Eye (tissue), 1 donor: Measurements from ENCODE around the gene CAMK2D.
A peak's percentile ranks its signal among the peaks of the same experiment; 100 is the strongest.

Source experiments
- DNase-seq: peaks from one replicate; pipeline ENCODE4 v3.0.0-alpha.2; 2015

Gene CAMK2D

DNA sequence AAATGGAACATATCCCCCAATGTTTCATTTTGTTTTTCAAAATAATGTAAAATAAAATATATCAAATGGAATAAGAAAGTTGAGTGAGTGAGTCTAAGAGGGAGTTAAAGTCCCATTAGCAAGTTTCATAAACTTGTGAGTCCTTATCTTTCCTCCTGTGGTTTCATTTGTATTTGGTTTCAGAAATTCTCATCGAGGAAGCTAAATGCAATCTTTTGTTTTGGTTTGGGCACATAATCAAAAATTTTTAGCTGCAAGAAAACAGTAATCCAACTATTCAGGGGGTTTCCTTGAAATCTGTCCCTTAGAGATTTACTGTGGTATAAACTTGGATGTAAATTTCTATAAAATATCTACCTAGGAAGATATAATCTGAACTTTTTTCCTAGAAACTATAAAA, 124.2 kb downstream of the CAMK2D start:
- no peak for DNase-seq

DNA sequence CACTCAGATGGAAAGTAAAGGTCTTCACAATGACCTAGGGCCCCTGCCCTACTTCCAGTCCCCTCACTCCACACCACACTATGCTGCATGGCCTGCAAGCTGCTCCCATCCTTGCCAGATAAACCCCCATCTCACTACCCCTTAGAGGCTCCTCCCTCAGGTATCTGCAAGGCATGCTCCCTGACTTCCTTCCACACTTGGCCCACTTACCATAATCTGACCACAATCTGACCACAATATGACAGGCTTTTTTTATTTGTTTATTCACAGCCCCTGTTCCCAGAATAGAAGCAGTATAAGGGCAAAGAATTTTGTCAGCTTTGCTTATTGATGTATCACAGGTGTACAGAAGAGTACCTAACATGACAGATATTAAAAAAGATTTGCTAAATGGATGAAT, 124.7 kb downstream of the CAMK2D start:
- DNase-seq, result no peak

DNA sequence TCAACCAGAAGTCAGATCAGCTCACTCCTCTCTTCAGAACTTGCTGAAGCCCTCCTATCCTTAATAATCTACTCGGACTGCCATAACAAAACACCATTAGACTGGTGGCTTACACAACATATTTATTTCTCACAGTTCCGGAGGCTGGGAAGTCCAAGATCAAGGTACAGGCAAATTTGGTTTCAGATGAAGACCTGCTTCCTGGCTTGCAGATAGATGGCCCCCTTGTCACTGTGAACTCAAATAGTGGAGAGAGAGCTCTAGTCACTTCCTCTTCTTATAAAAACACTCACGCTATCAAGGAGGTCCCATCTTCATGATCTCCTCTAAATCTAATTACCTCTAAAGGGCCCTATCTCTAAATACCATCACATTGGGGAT, 125.1 kb downstream of the CAMK2D start:
- no peak for DNase-seq

DNA sequence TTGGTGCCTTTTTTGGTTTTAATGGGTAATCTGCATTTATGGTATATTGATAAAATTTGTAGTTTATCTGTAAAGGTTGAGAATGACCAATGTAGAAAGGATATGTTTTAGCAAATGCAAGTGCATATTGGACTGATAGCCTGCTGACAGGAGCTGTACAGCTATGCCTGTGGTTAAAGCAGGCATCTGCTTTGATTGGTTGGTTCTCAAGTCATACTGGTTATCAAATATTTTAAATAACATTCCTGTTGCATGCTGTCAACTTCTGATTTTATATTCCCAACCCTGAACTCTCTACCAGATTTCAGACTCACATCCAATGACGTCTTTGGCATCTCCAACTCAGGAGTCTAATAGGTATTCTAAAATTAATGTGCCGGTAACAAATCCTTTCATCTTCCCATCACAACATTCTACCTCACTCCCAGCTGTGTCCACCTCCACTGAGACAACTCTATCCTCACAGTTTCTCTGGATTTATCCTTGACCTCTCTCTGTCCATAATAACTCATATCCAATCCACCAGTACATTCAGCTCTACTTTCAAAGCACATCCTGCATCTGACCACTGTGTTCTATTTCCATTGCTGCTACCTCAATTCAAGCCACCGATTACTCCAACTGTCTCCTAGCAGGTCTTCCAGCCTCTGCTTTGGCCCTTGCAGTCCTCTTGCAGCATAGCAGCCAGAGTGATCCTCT, 125.7 kb downstream of the CAMK2D start:
- DNase-seq, result no peak

DNA sequence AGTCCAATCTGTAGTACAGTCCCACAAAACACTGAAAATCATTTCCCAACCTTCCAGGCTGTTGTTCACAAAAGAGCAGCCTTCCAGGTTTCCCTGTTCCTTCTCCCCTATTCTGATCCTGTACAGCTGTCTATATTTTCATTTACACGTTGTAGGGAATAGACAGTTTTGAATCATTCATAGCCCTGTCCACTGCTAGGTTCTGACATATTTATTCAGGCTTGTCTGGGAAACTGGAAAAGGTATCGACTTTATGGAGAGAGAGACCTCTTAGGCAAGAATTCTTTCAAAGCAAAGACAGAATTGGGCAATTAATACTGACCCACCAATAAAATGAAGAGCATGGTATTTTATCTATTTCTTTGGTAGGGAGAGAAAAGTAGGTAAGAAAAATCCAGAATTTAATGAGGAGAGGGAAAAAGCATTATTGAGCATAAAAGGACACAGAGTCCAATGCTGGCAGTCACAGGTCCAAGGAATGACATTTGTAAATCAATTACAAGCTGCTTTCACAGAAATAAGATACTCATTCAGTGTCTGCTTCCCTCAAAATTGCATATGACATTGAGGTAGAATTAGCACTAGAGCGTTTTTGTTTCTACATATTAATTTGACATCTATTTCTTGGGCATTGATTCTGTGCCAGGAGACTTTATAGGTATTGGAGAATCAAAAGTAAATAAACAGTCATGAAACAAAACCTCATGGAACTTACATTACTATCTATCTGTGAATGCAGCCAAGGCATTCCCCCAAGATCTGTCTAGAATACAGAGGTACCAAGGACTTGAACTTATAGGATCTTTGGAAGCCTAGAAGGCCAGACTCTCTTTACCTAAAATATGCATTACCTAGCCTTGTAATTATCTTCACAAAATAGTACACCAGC, 127.2 kb downstream of the CAMK2D start:
- no peak for DNase-seq

DNA sequence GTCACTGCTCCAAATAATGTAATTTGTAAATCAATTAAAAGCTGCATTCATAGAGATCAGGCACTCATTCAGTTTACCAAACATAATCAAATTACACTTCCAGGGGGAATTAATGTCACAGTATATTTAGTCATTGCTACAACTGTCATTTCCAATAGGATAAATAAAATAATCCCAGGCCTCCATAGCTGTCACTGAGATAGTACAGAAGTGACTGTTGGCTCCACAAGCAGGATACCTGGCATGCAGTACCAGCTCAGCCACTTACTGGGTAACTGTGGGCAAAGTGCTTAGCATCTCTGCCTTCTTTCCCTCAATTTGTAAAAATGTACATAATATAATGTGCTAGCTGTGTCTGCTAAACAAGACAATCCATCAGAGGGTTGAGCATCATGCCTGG, 128.1 kb downstream of the CAMK2D start:
- peak; percentile 36 for DNase-seq

DNA sequence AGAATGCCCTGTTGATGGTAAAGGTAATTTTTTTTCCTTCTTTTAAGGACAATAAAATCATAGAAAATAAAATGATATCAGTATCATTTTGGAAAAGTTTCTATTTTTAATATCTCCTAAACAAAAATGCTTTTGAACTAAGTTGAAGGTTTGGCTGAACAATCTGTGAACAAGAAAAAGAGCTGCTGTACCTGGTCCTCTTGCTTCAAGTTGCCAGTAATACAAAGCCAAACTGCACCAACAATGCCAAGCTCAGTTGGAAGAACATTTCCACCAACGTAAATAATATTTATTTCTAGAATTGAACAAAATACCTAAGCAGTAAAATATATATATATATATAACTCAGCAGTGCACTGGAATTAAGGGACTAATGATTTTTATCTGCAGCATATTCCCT, 132.8 kb downstream of the CAMK2D start:
- DNase-seq, result no peak

DNA sequence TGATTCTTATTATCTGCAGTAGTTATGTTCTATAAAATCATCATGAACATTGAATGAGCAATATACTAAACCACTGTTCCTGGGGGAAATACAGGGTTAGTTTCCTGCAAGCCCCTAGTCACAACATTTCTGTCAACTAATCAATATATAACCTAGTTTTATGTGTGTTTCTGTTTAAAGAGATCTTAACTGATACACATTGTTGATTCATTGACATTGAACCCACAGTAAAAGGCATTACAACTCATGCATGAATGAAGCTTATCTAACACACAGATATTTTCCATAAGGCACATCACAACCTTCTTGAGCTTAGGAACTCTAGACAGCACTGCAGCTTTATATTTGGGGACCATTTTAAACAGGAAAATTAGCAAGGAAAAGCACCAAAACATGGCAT, 134.2 kb downstream of the CAMK2D start:
- DNase-seq, result peak; percentile 44

DNA sequence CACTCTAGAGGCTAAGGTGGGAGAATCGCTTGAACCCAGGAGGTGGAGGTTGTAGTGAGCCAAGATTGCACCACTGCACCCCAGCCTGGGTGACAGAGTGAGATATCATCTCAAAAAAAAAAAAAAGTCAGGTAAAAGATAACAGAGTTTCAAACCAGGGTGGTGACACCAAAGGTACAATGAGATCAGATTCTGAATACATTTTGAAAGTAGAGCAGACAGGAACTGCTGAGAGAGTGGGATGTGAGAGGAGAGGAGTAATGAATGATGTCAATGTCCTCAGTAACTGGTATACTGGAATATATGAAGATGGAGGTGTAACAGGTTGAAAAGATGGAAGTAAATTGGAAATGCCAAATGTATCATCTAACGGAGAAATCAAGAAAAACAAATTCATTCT, 135.6 kb downstream of the CAMK2D start:
- DNase-seq, result no peak

DNA sequence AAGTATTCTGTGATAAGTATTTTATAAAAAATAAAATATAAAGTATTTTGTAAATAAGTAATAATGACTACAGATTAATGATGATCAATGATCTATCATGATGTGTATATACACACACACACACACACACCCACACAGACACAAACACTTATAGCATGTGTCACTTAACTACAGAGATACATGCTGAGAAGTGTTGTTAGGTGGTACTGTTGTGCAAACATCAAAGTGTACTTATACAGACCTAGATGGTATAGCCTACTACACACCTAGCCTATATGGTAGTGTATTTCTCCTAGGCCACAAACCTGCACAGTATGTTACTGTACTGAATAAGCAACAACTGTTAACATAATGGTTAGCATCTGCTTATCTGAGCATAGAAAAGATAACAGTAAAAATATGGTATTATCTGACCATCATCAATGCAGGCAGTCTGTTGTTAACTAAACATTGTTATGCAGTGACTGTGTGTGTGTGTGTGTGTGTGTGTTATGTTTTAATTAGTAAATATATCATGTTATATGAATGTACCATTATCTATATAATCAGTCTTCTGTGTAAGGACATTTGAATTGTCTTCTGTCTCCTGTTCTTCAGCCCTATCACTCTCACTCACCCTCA, 138.2 kb downstream of the CAMK2D start:
- no peak for DNase-seq

DNA sequence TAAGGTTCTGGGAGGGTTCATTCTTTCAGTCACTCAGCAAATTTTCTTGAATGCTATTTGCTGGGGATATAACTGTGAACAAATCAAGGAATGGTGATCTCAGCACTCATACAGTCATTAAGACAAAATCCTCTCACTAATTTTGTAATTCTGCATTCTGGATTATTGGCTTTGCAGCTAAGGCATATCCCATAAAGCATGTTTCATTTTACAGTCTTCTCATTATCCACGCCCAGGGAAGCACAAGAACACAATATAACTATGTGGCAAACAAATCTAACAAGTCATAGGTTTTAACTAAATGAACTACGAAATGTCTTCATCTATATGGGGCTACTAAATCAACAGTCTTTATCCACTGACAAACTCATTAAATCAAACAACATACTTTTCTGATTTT, 139.9 kb downstream of the CAMK2D start:
- no peak for DNase-seq

DNA sequence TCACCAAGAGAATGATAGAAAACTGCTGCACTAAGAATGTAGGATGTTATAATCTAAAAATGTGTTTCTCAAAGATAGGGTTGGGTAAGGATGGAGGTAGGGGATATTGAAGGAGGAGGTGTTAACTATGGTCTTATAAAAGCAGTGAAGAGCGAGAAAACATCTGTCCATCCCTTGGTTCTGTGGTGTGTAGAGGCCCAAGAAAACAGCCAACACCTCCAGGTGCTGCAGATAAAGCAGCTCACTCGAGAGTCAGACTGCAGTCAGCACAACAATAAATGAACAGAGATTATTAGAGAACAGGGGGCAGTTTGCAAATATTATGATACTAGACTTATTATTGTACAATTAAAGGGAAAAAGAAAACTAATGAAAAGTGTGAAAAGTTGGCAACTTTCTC, 141.5 kb downstream of the CAMK2D start:
- no peak for DNase-seq

DNA sequence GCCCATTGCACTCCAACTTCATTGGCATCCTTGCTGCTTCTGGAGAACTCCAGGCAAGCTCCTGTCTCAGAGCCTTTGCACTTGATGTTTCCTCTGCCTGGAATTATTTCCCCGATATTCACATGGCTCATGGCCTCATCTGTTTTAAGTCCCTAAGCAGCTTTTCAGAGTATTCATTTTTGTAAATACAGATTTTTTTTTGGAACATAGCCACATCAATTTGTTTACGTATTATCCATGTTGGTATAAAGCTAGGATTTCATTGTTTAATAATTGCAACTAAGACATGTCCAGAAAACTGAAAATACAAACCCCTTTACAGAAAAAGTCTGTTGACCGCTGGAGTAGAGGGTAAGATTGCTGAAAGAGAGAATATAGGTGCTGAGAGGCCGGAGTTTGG, 142.0 kb downstream of the CAMK2D start:
- DNase-seq, result no peak

DNA sequence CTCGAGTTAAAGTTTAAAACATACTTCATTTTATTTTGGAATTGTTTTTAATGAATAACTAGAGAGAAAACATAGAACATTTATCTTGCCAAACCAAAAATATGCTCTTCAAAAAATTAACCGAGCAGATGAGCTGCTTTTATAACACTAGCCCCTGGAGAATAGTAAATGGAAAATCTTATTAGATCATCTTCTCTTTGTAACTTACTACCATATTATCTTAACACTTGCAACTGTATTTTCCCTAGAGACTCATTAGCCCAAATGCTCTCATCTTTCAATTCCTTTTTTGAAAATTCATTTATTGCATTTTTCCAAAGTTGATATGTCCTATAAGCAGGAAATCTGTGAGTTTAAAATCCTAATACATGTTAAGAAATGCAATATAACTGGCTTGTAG, 143.3 kb downstream of the CAMK2D start:
- DNase-seq, result no peak

DNA sequence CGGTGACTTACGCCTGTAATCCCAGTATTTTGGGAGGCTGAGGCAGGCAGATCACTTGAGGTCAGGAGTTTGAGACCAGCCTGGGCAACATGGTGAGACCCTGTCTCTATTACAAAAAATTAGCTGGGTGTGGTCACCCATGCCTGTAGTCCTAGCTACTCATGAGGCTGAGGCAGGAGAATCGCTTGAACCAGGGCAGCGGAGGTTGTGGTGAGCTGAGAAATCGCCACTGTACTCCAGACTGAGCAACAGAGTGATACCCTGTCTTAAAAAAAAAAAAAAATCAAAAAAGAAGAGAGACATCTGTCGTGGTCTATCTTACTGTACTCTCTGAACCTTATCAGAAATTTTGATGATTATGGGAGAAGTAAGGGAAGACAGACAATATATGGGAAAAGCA, 144.3 kb downstream of the CAMK2D start:
- DNase-seq, result no peak

DNA sequence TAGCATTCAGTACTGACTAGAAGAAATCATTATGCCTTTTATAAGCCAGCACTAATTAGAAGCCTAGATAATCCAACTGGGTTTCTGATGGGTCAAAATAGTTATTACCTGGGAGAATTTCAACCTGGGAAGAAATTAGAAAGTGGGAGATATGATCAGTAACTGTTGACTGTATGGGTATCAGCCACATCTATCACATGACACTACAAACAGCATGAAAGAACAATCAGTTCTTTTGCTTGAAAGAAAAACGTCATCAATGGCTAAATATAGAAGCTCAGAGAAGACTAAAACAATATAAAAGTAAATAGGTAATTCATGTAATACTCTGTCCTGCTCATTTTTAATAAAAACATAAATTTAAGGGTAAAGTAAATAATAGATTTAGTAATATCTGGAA, 145.1 kb downstream of the CAMK2D start:
- no peak for DNase-seq

DNA sequence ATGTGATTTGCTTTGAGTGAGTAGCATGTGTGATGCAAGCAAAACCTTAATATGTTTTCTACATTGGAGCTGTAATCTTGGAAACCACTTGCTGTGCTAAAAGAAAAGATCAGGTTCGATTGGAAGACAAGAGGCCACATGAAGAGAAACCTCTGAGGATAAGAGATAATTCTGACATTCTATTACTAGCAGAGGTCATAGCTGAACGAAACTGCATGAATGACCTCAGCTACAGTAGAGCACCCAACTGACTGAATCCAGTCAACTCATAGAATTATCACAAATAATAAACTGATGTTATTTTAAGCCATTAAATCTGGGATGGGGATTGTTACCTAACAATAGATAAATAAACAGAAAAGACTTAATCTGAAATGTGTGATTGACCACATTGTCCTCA, 147.1 kb downstream of the CAMK2D start:
- no peak for DNase-seq

DNA sequence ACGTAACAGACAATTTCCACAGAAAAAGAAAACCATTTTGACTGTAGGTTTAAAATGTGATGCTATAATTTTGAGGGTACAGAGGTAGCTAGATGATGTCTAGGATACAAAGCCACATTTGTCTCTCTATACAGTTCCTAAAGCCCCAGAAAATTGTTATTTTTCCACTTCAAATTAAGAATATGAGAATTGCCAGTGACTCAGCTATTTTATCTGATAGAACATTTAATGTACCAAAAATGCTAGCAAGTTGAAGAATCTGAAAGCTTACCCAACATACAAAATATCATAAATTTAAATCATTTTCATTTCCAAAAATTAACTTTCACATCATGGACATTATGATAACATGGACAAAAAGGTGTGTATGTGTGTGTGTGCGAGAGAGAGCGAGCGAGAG, 148.0 kb downstream of the CAMK2D start:
- no peak for DNase-seq

DNA sequence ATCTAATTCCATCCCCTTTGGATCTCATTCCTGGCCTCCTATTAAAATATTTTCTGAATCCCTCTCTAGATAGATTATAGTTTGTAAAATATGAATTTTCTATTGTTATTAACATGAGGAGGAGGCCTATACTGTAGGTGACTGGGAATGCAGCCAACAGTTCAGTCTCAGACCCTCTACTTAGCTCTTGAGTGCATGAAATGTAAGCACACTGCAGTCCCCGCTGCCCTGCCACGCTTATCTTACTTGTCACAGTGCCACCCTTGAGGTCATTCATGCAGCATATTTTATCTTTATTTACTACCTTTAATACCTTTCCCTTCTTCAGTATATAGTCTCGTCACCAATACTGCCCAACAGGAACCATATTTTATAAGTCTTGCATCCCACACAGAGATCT, 151.0 kb downstream of the CAMK2D start:
- no peak for DNase-seq

DNA sequence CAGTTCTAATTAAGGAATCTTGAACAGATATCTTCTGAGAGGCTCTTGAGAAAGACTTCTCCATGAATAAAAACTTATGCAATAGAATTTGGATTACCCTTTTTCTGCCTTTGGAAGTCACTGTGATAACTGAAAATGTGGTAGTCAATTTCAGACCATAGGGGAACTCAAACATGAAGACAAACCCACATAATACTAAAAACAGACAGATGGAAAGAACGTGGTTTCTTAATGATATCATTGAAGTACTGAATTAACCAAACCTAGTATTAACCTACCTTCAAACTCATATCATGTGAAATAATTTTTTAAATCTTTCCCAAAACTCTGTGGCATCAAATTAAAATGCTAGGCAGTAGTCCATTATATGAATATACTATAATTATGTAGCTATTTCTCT, 153.5 kb downstream of the CAMK2D start:
- DNase-seq, result no peak

DNA sequence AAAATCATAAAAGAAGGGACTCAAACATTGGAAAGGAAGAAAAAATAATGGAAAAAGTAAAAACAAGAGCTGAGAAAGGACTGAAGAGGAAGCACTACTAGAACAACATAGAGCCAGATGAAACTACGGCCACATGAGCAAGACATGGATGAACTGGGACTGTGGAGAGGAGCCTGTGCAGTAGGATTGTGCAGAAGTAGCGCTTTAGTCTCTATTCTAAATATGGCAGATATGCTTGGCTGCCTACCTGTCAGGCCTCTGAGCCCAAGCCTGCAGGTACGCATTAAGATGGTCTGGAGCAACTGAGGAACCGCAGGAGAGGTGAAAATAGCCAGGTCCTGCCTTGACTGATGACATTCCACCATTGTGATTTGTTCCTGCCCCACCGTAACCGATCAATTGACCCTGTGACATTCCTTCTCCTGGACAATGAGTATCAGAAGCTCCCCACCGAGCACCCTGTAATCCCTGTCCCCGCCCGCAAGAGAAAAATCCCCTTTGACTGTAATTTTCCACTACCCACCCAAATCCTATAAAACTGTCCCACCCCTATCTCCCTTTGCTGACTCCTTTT, 154.3 kb downstream of the CAMK2D start:
- no peak for DNase-seq

DNA sequence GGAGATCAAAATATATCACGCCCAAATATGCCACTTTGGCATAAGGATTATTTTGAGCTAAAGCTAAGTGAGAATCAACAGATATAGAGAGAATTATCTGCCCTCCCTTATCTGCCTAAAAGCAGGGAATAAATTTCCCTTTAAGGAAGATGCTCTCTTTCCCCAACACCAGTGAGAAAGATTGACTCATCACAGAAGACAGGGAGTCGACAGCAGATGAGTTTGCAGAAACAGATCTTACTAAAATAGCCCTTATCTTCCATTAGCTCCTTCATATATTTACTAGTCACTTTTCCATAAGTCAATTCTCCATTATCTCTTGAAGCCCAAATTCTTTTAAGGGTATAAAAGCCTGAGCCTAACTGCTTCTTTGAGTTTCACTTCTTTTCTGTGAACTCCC, 156.6 kb downstream of the CAMK2D start:
- no peak for DNase-seq

DNA sequence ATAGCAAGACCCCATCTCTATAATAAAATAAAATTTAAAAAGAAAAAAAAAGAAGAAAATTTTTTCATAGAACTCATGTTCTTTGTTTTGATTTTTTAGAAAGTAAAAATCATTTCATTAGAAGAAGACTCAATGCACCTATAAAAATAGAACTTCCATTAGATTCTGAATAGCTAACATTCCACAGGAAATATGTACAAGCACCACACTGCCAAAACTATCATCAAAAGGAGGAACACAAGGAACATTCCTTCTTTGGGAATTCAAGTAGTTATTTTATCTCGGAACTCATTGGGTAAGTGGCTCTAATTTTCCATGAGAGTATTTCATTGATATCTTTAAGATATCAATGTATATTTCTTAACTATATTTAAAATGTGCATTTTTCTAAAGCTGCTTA, 157.6 kb downstream of the CAMK2D start:
- no peak for DNase-seq
